ENCODE measurements around the gene DENND1A. TPM values are rescaled to one million over a fixed set of nuclear protein-coding genes. Genes with fewer than 3 reads are reported as not detected.
A peak's percentile ranks its signal among the peaks of the same experiment; 100 is the strongest.

DENND1A gene
- total and polyA plus RNA-seq, 2 donors from 2014 or later: 16.3 to 19.6 TPM

GRCh38 chr9:123823194-123823947 lies 106.6 kb downstream of the DENND1A start:
- DNase-seq (no peak), FAIRE-seq (no peak)
- no peaks in the 10 kb centered on the region for H3K27me3 ChIP-seq (ENCODE audit: control insufficient read depth, insufficient read depth, low read length)
- H3K9ac ChIP-seq (ENCODE audit: low read length in 3 of 3): no peak overlapping the region
- H3K27ac ChIP-seq (ENCODE audit: low read depth in 2 of 2, low read length in 2 of 2): no peak overlapping the region
- H3K4me1 ChIP-seq (ENCODE audit: control insufficient read depth in 2 of 3, insufficient read depth in 2 of 3, low read depth in 1 of 3, low read length in 3 of 3): no peaks in the 10 kb centered on the region
- H3K36me3 ChIP-seq (ENCODE audit: control insufficient read depth in 2 of 3, insufficient read depth in 3 of 3, low read length in 3 of 3): no peaks in the 10 kb centered on the region
- no peak overlapping the region for H3K4me3 ChIP-seq (ENCODE audit: low read length in 3 of 3)
- H3K9me3 ChIP-seq (ENCODE audit: control insufficient read depth in 2 of 3, insufficient read depth in 1 of 3, low read length in 3 of 3): peaks cover 0 to 10% (median 0%) of the 10 kb centered on the region in 3 donors
- intact Hi-C loops (cut with DNase I): no loop called here
- TF ChIP-seq, protein P1, sequence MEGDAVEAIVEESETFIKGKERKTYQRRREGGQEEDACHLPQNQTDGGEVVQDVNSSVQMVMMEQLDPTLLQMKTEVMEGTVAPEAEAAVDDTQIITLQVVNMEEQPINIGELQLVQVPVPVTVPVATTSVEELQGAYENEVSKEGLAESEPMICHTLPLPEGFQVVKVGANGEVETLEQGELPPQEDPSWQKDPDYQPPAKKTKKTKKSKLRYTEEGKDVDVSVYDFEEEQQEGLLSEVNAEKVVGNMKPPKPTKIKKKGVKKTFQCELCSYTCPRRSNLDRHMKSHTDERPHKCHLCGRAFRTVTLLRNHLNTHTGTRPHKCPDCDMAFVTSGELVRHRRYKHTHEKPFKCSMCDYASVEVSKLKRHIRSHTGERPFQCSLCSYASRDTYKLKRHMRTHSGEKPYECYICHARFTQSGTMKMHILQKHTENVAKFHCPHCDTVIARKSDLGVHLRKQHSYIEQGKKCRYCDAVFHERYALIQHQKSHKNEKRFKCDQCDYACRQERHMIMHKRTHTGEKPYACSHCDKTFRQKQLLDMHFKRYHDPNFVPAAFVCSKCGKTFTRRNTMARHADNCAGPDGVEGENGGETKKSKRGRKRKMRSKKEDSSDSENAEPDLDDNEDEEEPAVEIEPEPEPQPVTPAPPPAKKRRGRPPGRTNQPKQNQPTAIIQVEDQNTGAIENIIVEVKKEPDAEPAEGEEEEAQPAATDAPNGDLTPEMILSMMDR (IDR thresholded peaks at IDR 0.05; ENCODE audit: borderline replicate concordance, extremely low read depth, insufficient read depth): no peak

DNA sequence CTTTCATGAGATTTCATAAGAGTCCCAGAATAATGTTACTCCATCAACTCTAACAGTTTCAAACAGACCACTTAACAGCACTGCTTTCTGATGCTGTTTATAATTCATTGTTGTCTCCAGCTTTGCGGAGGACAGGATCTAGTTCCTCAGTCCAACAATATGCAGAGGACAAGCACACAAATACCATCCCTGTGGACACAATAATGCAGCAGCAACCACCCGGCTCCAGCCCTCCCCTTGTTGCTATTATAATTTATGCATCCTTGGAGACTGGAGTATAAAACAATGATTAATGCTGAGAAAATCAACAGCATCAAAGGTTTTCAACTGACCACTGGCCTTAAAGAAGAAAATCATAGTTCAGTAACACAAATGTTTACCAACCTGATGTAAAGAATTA lies 108.3 kb downstream of the DENND1A start:
- DNase-seq (peak in 1 of 5 donors; percentile 28), FAIRE-seq (no peak)
- Histone ChIP-seq H3K4me3 (ENCODE audit: low read length in 3 of 3) (no peak overlapping the region), H3K36me3 (ENCODE audit: control insufficient read depth in 2 of 3, insufficient read depth in 3 of 3, low read length in 3 of 3) (no peaks in the 10 kb centered on the region), H3K9ac (ENCODE audit: low read length in 3 of 3) (no peak overlapping the region), H3K27me3 (ENCODE audit: control insufficient read depth, insufficient read depth, low read length) (no peaks in the 10 kb centered on the region), H3K4me1 (ENCODE audit: control insufficient read depth in 2 of 3, insufficient read depth in 2 of 3, low read depth in 1 of 3, low read length in 3 of 3) (no peaks in the 10 kb centered on the region), H3K27ac (ENCODE audit: low read depth in 2 of 2, low read length in 2 of 2) (no peak overlapping the region), H3K9me3 (ENCODE audit: control insufficient read depth in 2 of 3, insufficient read depth in 1 of 3, low read length in 3 of 3) (no peaks in the 10 kb centered on the region)
- TF ChIP-seq, protein P1 (IDR thresholded peaks at IDR 0.05; ENCODE audit: borderline replicate concordance, extremely low read depth, insufficient read depth): no peak
- intact Hi-C loops (cut with DNase I): no loop called here

- Histone ChIP-seq H3K9me3 (ENCODE audit: control insufficient read depth in 2 of 3, insufficient read depth in 1 of 3, low read length in 3 of 3) (no peaks in the 10 kb centered on the region), H3K27me3 (ENCODE audit: control insufficient read depth, insufficient read depth, low read length) (no peaks in the 10 kb centered on the region), H3K4me3 (ENCODE audit: low read length in 3 of 3) (no peak overlapping the region), H3K9ac (ENCODE audit: low read length in 3 of 3) (no peak overlapping the region), H3K27ac (ENCODE audit: low read depth in 2 of 2, low read length in 2 of 2) (no peak overlapping the region), H3K36me3 (ENCODE audit: control insufficient read depth in 2 of 3, insufficient read depth in 3 of 3, low read length in 3 of 3) (no peaks in the 10 kb centered on the region), H3K4me1 (ENCODE audit: control insufficient read depth in 2 of 3, insufficient read depth in 2 of 3, low read depth in 1 of 3, low read length in 3 of 3) (no peaks in the 10 kb centered on the region)
- TF ChIP-seq, protein P1 (IDR thresholded peaks at IDR 0.05; ENCODE audit: borderline replicate concordance, extremely low read depth, insufficient read depth): no peak
- FAIRE-seq (no peak), DNase-seq (no peak)
- intact Hi-C loops (cut with DNase I): no loop called here
Observed at GRCh38 chr9:123820139-123820538, 109.8 kb downstream of the DENND1A start.

All from kidney (tissue), 14 donors.